Gastroesophageal sphincter (tissue), 3 donors: Measurements from ENCODE around the gene TCIRG1.

ENCODE experiments used
- CTCF ChIP-seq, 4 experiments: fragments of 200-600 bp in 2 of 4; fragments of 450-650 bp in 2 of 4; sonication (generic) in 1 of 4; IDR thresholded peaks; one replicate each; pipeline ENCODE4 v1.5.1; 2017 to 2019; ENCODE audit warnings: antibody characterized with exemption in 4 of 4, mild to moderate bottlenecking in 2 of 4, moderate library complexity in 2 of 4
- POLR2A ChIP-seq, 2 donors: fragments of 450-650 bp; IDR thresholded peaks; one replicate each; pipeline ENCODE4 v1.6.1; 2017; ENCODE audit warnings: antibody characterized with exemption in 2 of 2, mild to moderate bottlenecking in 2 of 2, moderate library complexity in 1 of 2
- POLR2AphosphoS5 ChIP-seq: sonication (generic); formaldehyde crosslinking; IDR thresholded peaks from one replicate; pipeline ENCODE4 v1.6.1; 2017; ENCODE audit warnings: antibody characterized with exemption

GRCh38 chr11:68044898-68045351 is 6.1 kb downstream of the TCIRG1 start:
- TF ChIP-seq CTCF (IDR thresholded peaks at IDR 0.05): no peak
- TF ChIP-seq POLR2A (IDR thresholded peaks at IDR 0.05): no peak
- TF ChIP-seq POLR2AphosphoS5: no peak
